Left hindlimb (tissue), 1 donor: ENCODE data around the gene PRR36.
"Not testable (repeated sequence)": the region's sequence is repeated elsewhere in the genome, so short reads cannot be mapped to it uniquely, and the experiment has no call there.

Experiments used
- DNase-seq: peaks from one replicate; pipeline ENCODE4 v3.0.0-alpha.2; 2018

The PRR36 gene

DNA sequence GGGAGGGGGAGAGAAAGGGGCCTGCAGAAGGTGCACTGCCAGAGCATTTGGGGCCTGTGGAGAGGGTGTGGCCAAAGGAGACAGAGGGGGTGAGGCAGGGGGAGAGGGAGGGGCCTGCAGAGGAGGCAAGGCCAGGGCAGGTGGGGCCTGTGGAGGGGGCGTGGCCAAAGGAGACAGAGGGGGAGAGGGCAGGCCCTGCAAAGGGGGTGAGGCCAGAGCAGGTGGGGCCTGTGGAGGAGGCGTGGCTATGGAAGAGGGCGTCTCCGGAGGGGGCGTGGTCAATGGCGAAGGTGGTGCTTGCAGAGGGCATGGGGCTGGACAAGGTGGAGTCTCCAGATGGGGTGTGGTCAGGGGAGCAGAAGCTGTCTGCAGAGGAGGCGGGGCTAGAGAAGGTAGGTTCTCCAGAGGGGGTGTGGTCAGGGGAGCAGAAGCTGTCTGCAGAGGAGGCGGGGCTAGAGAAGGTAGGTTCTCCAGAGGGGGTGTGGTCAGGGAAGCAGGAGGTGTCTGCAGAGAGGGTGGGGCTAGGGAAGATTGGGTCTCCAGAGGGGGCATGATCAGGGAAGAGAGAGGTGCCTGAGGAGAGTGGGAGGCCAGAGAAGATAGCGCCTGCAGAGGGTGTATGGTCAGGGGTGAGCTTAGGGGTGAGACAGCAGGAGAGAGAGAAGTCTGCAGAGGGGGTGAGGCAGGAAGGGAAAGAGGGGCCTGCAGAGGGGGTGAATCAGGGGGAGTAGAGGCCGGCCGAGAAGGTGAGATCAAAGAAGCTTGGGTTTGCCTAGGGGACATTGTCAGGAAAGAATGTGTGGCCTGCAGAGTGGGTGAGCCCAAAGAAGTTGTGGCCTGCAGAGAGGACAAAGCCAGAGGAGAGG, 3.4 kb downstream of the PRR36 start:
- DNase-seq, result peak; percentile 83

DNA sequence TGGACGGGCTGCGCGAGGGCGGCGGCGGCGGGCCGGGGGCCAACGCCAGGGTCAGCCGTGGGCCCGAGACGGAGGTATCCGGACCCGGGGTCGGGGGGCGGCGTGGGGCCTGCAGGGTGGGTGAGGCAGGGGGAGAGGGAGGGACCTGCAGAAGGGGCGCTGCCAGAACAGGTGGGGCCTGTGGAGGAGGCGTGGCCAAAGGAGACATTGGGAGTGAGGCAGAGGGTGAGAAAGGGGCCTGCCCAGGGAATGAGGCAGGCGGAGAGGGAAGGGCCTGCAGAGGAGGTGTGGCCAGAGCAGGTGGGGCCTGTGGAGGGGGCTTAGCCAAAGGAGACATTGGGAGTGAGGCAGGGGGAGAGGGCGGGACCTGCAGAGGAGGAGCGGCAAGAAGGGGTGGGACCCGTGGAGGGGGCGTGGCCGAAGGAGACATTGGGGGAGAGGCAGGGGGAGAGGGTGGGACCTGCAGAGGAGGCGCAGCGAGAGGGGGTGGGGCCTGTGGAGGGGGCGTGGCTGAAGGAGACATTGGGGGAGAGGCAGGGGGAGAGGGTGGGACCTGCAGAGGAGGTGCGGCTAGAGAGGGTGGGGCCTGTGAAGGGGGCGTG, 4.2 kb downstream of the PRR36 start:
- DNase-seq, result peak; percentile 88

DNA sequence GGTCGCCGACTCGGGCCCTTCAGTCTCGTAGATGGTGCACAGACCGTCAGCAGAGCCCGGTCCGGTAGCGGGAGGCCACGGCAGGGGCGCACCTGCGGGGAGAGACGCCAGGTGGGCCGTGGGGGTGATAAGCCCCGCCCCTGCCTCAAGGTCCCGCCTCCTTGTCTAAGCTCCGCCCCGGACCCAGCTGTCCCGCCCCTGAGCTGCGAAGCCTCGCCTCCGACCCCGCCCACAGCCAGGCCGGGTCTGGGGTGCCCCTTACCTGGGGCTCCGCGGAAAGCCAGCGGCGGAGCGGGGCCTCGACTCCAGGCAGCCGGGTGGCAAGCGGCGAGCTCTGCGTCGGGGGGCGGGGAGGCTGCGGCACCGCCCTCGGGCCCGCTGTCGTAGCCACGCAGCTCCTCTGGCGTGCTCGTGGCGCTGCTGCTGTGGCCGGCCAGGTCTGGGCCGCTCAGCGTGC, 4.7 kb downstream of the PRR36 start:
- DNase-seq, result peak; percentile 80

DNA sequence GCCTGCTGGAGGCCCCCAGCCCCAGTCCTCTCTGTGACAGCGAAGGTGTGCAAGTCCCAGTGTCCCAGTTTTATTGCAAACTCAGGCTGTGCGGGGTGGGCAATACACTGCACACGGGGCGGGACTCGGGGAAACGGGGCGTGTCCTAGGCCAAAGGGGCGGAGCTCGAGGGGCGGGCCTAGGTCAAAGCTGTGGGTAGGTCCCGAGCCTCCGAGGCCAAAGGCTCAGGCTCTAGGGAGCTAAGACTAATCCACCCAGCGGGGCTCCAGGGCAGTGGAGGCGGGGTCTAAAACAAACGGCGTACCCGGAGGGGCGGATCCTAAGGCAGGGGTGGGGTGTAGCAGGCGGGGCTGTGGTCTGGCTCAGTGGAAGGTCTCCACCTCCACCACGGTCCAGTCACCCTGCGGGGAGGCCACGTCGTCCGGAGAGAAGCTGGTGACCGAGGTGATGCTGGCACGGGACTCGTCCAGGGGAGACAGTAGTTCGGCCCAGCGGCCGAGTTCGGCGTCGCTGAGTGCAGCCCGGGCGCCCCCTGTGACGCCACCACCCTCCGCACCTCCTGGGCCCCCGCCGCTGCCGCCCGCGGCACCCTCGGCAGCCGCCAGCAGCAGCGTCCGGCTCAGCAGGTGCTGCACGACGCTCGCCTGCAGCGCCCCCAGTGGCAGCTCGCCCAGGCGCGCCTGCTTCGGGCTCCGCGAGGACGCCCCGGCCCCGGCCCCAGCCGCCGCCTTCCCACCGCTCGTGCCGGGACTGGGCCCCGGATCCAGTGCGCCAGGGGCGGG, 5.3 kb downstream of the PRR36 start:
- peak; percentile 73 for DNase-seq

DNA sequence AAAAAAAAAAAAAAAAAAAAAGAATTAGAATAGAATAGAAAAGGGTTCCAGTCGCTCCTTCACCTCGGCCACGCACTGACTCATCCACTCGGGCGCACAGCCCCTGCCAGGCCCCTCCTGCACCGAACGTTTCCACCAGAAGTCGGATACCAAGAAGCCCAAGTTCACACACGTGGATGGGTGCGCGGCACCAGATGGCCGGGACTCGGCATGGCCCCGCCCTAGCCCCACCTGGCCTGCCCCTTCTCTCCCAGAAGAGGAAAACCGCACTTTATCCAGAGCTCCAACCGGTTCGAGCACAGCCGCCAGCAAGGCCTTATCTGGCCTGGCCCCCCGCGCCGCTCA, 5.9 kb downstream of the PRR36 start:
- DNase-seq, result peak; percentile 41

DNA sequence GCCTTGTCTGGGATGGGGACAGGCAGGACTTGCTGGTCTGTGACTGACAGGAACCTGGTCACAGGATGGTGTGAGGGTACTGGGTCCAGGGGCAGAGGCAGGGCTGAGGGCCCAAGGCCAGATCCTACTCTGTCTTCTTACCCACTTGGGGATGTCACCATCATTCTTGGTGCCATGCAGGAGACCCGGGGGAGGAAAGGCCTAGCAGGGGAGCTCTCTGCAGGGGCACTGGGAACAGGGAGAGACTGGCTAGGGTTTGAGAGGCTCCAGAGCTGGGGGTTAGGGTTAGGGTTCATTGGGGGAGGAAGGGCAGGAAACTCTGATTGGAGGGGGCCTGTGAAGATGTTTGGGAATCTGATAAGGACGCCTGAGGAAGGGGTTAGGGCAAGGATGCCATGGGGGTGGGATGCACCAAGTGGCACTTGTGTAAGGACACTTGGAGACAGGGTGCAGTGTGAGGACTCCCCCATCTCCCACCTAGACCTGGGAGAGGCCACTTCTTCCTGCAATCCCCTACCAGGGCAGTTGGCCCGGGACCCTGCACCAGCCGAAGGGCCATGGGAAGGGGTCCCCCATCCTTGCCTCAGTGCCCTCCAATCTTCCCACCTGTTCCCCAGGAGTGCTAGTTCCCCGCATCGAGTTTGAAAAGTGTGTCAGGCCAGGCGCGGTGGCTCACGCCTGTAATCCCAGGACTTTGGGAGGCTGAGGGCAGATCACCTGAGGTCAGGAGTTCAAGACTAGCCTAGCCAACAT, 6.9 kb downstream of the PRR36 start:
- no peak for DNase-seq

DNA sequence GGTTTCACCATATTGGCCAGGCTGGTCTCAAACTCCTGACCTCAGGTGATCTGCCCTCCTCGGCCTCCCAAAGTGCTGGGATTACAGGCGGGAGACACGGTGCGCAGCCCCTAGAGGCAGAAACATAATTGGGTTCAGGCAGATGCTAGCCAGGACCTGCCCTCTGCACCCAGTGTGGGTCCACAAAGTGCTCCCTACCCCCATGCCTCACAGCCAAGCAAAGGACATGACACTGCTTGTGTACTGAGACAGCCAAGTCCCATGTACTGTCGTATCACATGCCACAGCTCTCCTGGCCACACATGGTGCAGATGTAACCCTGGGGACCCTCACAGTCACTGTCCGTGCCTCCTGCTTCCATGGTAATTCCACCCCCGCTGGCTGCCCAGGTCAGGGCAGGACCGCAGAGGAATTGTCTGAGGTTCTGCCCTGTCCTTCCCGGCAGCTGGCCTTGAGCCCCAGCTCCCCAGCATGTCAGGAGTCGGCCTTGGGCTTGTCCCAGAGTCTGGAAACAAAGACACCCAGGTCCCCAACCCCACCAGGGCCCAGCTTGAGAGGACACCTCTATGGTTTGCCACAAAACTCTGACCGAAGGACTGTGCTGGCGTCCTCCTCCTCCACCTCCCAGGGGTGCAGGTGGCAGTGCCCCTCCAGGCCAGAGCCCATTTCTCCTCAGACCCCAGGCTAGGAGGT, 7.6 kb downstream of the PRR36 start:
- no peak for DNase-seq

DNA sequence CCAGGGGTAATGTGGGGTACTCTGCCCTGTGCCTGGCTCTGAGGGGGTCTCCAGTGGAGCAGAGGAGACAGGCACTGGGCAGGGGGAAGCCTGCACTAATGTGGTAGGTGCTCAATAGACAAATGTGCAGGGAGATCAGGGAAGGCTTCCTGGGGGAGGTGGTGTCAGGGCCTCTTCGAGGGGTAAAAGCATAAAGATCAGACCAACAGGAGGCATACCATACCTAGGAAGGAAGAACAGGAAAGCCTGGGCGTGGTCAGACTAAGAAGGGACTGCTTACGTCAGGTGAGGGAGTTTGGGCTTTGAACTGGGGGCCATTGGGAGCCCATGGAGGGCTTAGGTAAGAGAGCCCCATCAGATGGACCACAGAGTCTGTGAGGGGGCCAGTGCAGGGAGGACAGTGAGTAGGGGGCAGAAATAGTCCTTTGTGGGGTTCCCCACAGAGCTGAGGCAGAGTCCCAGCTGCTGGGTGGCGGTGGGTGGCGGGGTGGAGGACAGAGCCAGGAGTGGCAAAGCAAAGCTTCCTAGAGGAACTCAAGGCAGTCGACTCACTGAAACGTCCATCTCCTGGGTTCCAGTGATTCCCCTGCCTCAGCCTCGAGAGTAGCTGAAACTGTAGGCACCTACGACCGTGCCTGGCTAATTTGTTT, 8.8 kb downstream of the PRR36 start:
- DNase-seq, result no peak

DNA sequence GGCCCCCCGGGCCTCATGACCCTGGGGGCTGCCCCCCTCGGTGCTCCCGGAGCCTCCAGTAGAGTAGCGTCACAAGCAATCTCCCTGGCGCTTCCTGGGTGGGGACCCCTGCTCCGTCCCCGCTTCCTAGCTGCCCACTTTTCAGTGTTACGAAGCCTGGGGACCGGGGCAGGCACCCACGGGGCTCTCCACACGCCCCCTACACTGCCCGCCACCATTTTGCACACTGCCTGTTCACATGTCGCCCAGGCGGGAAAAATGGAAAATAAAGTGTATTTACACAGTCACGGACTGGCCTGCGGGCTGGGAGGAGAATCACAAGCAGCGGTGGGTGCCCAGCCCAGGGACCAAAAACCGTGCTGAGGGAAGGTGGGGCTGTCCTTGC, 9.5 kb downstream of the PRR36 start:
- no peak for DNase-seq

DNA sequence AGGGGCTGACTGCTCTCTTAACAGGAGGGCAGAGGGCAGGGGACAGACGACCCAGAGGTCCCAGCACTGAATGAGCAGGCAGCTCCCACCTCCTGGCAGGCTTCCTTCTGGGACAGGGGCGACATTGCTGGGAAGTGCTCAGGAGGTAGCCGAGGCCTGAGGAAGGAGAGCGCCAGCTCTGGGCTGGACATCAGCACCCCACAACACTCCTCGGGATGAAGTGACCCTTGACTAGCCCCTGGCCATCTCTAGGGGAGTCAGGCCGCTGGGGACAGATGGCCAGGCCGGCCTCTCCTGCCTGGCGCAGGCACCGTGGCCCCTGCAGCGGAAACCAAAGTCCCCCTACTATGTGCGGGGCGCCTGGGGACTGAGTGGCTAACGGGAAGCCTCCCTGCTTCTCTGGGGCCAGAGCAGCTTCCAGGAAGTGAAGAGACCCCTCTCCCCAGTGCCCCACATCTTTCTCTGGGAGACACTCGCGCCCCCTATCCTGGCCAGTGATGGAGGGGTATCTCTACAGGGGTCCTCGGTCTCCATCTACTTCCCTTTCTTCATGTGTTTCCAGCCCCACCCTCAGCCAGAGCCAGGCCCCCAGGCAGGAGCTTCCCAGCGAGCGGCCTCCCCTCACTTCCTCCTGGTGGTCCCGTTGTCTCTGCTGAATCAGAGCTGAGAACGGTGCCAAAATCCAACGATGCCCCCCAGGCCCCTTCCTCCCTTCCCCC, 10.1 kb downstream of the PRR36 start:
- no peak for DNase-seq

DNA sequence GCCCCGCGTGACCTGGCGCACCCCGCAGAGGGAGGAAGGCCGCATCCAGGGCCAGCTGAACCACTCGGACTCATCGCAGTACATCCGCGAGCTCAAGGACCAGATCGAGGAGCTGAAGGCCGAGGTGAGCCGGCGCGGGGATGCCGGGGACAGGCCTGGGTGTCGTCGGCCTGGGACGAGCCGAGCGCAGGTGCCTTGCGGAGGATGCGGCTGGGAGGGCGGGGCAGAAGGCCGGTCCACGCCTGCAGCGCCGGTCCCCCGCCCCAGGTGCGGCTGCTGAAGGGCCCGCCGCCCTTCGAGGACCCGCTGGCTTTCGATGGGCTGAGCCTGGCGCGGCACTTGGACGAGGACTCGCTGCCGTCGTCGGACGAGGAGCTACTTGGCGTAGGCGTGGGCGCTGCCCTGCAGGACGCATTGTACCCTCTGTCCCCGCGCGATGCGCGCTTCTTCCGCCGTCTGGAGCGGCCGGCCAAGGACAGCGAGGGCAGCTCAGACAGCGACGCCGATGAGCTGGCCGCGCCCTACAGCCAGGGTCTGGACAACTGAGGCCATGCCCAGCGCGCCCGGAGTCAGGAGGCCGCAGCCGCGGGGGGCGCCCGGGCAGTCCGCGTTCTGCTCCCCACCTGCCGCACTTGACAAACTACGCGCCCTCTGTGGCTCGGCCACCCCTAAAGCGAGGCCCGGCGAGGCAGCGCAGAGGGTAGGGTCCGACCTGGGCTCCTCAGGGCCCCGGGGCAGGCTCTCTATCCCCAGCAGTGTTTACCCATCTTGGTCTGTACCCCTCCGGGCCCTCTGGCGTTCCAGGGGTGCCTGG, 10.8 kb downstream of the PRR36 start:
- DNase-seq, result peak; percentile 39

DNA sequence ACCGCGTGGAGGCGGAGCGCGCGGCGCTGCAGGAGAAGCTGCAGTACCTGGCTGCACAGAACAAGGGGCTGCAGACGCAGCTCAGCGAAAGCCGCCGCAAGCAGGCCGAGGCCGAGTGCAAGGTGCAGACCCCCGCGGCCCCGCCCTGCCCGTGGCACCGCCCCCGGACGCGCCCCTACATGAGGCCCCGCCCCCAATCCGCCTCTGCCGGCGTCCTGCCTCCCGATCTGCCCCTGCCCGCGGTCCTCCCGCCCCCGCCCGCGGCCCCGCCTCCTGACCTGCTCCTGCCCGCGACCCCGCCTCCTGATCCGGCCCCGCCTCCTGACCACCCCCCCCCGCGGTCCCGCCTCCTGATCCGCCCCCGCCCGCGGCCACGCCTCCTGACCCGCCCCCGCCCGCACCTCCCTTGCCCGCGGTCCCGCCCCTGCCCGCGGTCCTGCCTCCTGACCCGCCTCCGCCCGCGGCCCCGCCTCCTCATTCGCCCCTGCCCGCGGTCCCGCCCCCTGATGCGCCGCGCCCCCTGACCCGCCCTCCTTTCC, 11.7 kb downstream of the PRR36 start:
- peak; percentile 81 for DNase-seq

DNA sequence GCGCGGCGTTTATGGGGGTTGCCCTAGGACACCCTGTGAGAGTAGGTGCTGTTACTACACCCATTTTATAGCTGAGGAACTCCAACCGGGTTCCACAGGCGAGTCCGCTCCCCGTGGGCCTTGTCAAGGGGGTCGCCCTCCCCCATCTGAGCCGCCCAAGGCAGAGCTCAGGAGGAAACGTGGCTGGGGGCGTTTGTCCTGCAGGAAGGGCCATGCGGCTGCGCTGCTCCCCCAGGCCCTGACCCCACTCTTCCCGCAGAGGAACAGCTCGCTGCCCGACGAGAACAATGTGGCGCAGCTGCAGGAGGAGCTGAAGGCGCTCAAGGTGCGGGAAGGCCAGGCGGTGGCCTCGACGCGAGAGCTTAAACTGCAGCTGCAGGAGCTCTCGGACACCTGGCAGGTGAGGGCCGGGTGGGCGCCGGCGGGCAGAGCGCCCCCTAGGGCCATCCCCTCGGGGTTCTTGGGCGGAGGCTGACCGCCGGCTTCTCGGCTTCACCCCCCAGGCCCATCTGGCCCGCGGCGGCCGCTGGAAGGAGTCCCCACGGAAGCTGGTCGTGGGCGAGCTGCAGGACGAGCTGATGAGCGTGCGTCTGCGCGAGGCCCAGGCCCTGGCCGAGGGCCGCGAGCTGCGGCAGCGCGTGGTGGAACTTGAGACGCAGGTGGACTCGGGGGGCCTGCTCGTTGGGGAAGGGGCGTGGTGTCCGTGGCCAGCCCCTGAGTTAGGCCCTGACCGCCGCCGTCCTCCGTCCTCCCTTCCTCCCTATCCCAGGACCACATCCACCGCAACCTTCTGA, 12.4 kb downstream of the PRR36 start:
- no peak for DNase-seq

DNA sequence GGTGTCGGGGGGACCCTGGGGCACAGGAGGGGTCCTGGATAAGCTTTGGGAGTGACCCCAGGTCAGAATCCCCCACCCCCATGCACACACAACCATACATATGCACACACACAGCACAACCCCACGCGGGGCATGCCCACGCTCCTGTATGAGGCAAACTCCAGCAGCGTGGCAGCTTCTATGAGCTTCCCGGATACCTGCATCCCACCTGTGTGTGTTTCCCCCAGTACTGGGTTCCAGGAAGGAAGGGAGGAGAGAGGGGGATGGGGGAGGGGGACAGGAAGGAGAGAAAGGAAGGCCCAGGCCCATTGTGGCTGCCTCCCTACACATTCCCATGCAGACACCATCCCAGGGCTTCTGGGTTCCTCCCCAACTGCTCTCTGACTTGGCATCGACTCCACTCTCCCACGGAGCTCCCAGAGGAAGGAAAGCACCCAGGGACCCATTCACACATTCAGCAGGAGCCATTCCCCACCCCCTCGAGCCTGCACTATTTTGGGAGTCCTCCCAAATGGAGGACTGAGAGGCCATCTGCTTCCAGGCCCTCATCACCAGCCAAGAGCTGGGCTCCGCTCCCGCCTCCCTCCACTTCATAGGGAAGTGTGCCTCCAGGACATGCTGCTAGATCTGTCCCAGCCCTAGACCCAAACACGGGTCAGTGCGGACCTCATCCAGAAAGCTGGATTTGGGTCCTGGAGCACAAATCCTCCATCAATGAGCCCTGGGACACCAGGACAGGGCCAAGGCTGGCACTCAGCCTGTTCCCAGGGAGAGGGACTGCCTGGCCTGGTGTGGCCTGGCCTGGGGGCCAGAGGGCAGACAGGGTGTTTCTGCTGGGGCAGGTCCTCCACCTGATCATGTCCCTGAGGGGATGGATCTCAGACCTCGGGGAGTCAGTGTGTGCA, 13.2 kb downstream of the PRR36 start:
- peak; percentile 39 for DNase-seq

DNA sequence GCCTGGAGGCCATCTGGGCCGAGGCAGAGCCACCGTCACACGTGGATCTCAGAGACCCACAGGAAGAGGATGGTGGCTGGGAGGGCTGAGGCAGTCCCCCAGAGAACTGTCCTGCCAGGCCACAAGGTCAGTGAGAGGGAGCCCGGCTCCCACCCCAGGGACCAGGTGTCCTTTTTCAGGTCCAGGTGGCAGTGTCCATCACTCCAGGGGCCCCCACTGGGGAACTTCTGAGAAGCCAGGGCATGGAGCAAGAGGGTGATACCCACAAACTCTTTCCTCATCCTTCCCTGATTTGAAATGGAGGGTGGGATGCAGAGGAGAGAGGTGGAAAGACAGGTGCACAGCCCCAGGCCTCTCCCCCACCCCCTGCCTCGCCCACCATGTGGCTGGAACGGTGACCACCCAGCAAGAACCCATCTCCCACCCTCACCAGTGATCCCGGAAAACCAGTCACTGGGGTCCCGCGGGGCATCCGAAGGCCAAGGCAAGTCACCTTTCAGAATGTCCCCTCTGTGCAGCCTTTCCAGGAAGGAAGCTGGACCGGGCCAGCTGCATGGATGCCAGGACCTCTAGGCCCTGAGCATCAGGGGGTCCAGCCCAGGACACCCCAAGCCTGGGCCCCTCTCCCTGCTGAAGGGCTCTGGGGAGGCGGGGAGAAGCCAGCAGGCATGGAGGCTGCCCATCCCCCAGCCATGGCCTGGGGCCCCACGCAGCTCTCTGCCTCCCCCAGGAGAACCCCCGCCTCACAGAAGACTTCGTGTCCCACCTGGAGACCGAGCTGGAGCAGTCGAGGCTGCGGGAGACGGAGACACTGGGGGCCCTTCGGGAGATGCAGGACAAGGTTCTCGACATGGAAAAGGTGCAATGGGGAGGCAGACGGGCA, 14.1 kb downstream of the PRR36 start:
- no peak for DNase-seq

DNA sequence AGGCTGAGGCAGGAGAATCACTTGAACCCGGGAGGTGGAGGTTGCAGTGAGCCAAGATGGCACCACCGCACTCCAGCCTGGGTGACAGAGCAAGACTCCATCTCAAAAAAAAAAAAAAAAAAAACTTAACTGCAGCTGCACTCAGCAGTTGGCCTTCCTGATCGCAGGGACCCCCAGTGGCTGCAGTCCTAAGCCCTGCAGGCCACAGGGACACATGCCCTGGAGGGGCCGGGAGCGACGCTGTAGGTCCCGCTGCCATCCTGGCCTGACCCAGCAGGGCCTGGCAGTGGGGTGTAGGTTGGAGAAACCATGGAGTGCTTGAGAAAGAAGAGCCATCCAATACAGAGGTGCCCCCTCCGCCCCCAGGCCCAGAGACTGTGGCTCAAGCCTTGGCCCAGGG, 15.1 kb downstream of the PRR36 start:
- not testable (repeated sequence) for DNase-seq
